ENCODE results near the gene PACC1.

Gene PACC1

DNA sequence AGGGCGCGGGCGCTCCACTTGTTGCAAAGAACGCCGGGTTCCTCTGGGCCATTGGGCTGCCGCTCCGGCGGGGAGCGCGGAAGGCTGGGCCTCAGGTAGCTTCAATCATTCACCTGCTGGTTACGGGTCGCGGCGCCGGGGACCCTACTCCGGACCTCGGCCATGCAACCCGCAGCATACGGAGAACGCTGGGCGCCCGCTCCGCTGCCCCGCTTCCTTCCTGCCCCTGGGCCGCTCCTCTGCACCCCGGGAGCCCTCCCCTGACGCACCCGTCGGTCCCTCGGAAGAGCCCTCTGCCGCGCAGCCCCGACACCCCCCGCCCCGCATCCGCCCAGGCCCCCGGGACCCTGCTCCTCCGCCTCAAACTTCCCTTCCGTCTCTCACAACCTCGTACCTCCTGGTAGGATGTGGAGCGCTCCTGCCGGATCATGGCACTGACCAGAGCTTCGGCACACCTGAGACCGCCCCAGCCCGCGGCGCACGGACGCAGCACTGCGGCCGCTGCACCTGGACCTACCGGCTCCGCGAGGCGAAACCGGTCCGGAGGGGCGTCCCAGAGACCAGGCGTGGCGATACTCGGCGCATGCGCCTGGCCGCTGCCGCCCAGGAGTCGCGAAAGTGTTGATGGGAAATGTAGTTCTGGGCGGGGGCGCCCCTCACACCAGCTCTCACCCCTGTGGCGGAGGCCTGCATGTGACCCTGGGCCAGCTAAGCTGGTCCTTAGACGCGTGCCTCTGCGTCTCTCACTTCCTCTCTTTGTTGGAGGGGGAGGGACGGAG, at the start of gene PACC1:
Gene PACC1 (minus strand): TSS at position 559 of the 779 bp plus-strand sequence. CDS start 129 bp downstream, at position 430.
- peak; percentile 81 to 89 for DNase-seq (ENCODE audit: low read depth in 2 of 2)
- TF ChIP-seq, protein P1, sequence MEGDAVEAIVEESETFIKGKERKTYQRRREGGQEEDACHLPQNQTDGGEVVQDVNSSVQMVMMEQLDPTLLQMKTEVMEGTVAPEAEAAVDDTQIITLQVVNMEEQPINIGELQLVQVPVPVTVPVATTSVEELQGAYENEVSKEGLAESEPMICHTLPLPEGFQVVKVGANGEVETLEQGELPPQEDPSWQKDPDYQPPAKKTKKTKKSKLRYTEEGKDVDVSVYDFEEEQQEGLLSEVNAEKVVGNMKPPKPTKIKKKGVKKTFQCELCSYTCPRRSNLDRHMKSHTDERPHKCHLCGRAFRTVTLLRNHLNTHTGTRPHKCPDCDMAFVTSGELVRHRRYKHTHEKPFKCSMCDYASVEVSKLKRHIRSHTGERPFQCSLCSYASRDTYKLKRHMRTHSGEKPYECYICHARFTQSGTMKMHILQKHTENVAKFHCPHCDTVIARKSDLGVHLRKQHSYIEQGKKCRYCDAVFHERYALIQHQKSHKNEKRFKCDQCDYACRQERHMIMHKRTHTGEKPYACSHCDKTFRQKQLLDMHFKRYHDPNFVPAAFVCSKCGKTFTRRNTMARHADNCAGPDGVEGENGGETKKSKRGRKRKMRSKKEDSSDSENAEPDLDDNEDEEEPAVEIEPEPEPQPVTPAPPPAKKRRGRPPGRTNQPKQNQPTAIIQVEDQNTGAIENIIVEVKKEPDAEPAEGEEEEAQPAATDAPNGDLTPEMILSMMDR (IDR thresholded peaks at IDR 0.05; ENCODE audit: low read depth, low read length): peak; percentile 2

DNA sequence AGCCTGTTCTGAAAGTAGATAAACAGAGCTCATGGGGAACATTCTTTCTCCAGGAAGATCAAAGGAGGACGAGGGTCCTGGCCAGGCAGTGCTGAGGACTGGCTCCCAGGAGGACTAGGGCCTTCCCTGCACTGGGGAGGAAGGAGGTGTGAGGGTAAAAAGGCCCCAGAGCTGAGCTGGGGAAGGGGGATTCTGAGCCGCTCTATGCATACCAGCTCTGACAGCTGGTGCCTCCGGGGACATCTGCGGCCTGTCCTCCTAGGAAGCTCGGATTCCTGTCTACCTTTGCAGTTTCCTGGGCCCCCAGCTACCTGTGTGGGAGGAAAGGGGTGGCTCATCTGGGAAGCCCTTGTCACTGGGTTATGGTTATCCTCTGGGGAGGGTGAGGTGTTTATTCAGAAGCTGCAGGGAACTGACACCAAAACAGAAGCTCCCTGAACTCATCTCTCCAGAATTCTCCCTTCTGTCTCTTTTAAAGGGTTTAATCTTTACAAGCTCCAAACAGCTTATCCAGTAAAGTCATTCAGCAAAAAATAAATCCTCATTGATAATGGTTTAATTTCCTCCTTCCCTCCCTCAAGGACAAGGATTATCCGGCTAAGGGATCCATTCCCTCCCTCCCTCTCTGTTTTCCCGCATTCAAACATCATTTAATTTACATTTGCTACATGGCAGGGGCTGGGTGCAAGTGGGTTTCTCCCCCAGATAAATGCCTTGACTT, 49.0 kb upstream of the PACC1 start:
- TF ChIP-seq, protein P1 (IDR thresholded peaks at IDR 0.05; ENCODE audit: low read depth, low read length): no peak
- no peak for DNase-seq (ENCODE audit: low read depth in 2 of 2)

More for the DNA sequence above, at the start of gene PACC1:
- peak within 1 kb of the TSS; percentile 84 to 96 for H3K4me3 ChIP-seq (replicated peaks in 1 of 2; ENCODE audit: low read depth in 2 of 2, low read length in 2 of 2)

DNA sequence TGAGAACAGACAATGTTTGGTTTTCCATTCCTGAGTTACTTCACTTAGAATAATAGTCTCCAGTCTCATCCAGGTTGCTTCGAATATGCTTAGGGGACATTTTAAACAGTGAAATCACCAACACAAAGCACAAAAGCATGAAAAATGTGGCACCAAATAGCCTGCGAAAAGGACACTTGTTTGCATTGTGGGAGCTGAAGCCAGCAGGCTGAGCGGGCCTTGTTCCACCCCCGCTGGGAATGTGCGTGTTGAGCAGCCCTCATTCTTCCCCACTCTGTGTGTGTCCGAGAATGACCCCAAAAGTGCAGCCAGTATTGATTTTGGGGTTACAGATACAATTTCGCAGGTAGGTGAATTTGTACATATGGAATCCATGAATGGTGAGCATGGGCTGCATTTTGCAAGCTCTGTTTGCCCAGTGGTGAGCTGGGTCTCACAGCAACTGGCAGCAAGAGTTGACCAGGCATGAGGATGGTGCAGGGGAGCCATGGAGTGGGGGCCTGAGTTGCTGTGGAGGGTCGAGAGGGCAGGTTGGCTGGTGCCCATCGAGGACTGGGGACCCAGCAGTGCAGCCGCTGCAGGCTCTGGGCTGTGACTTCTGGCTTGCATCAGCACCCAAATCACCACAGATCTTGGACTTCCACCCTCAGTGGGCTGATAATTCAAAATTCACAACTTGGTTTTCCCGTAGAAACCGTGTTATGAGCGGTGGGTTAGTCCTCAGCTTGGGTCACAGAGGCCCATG, 47.4 kb upstream of the PACC1 start:
- DNase-seq (ENCODE audit: low read depth in 2 of 2): no peak

More for the DNA sequence above, 49.0 kb upstream of the PACC1 start:
- no peak overlapping the region for H3K4me3 ChIP-seq (replicated peaks in 1 of 2; ENCODE audit: low read depth in 2 of 2, low read length in 2 of 2)

DNA sequence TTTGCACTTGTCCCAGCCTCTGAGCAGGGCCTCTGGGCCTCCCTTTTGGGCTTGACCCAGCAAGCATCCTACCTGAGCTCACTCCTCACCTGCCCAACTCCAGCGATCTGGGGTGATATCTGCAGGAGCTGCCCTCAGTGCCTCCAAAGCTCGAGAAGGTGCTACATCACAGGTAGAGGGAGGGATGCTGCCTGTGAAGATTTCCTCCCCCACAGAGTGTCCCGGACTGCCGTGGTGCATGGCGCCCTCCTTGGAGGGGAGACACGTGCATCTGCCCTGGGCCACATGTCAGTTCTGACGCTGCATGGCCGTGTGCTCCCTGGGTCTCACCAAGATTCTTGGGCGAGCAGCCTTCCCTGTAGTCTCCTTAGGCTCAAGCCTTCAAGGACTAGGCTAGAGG, 45.7 kb upstream of the PACC1 start:
- DNase-seq (ENCODE audit: low read depth in 2 of 2): no peak
- TF ChIP-seq, protein P1 (IDR thresholded peaks at IDR 0.05; ENCODE audit: low read depth, low read length): no peak

More for the DNA sequence above, 47.4 kb upstream of the PACC1 start:
- TF ChIP-seq, protein P1 (IDR thresholded peaks at IDR 0.05; ENCODE audit: low read depth, low read length): no peak
- no peak overlapping the region for H3K4me3 ChIP-seq (replicated peaks in 1 of 2; ENCODE audit: low read depth in 2 of 2, low read length in 2 of 2)

DNA sequence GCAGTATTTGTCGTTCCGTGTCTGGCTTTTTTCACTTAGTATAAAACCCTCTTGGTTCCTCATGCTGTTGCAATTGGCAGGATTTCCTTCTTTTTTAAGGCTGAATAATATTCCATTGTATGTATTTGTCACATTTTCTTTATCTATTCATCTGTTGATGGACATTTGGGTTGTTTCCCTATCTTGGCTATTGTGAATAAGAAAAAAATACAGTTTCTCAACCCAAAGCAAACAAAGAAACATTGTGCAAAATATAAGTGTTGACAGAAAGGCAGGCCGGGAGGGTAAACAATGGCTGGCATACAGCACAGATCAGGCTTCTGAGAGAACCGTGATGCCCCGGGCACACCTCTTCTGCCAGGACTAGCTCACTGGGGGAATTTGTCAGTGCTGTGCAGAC, 45.0 kb upstream of the PACC1 start:
- no peak for DNase-seq (ENCODE audit: low read depth in 2 of 2)
- H3K4me3 ChIP-seq (replicated peaks in 1 of 2; ENCODE audit: low read depth in 2 of 2, low read length in 2 of 2): no peak overlapping the region
- TF ChIP-seq, protein P1 (IDR thresholded peaks at IDR 0.05; ENCODE audit: low read depth, low read length): no peak

More for the DNA sequence above, 45.7 kb upstream of the PACC1 start:
- H3K4me3 ChIP-seq (replicated peaks in 1 of 2; ENCODE audit: low read depth in 2 of 2, low read length in 2 of 2): no peak overlapping the region

DNA sequence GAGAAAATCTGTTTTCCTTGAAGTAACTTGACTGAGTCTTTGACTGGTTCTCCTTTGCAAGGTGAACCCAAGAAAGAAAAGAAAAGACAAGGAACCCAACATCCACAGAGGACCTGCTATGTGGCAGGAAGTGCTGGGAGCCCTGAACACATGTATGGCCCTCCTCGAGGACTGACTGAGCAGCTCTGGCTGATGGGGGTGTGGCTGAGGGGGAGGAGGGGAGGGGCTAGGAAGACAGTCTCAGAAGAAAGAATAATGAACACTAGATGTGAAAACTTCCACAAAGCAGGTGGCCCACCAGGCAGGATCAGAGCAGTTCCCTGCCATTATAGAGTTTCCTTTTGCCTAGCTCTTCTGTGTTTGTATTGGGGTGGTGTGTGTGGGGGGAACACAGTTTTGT, 44.1 kb upstream of the PACC1 start:
- TF ChIP-seq, protein P1 (IDR thresholded peaks at IDR 0.05; ENCODE audit: low read depth, low read length): no peak
- DNase-seq (ENCODE audit: low read depth in 2 of 2): no peak
- no peak overlapping the region for H3K4me3 ChIP-seq (replicated peaks in 1 of 2; ENCODE audit: low read depth in 2 of 2, low read length in 2 of 2)

All from cardiac fibroblast (primary cell).